H1 (cell line): ENCODE data around the gene BORCS8. TPM values are rescaled to one million over a fixed set of nuclear protein-coding genes. Genes with fewer than 3 reads are reported as not detected.

Experiments used
- CTCF ChIA-PET: fragments of 300-600 bp; sonication (Branson Sonifier 250); formaldehyde crosslinking; loops from one replicate; lab custom pipeline; 2021; ENCODE audit not compliant: partially characterized antibody; lab: Charles Lee
- POLR2A ChIA-PET: fragments of 300-600 bp; sonication (Branson Sonifier 250); formaldehyde crosslinking; loops from one replicate; lab custom pipeline; 2021; ENCODE audit warnings: inconsistent platforms; ENCODE audit not compliant: partially characterized antibody; lab: Charles Lee
- DNase-seq, 2 experiments: peaks; one replicate each; pipeline versions ENCODE4 v3.0.0 to v3.0.0-alpha.2; 2010 to 2022; ENCODE audit warnings: low spot score in 2 of 2, low read depth in 1 of 2, mixed read lengths in 1 of 2
- FAIRE-seq: peaks from 2 replicates; lab custom pipeline; 2011; peaks lifted over from hg19 to GRCh38; lab: Jason Lieb, UNC
- H2AFZ ChIP-seq: 2 replicates; pipeline ENCODE4 v1.8.1; 2012; ENCODE audit warnings: low read length, inconsistent platforms
- H2AK5ac ChIP-seq: 2 replicates; pipeline ENCODE4 v1.6.1; 2013; ENCODE audit warnings: low read depth, low read length
- H2BK120ac ChIP-seq: replicated peaks from 2 replicates; pipeline ENCODE3; 2013; ENCODE audit warnings: low read depth, low read length, inconsistent platforms
- H2BK12ac ChIP-seq: 2 replicates; pipeline ENCODE4 v1.6.1; 2013; ENCODE audit warnings: low read depth, low read length
- H2BK15ac ChIP-seq: 2 replicates; pipeline ENCODE4 v1.6.1; 2013; ENCODE audit warnings: low read length
- H2BK20ac ChIP-seq: 2 replicates; pipeline ENCODE4 v1.6.1; 2013; ENCODE audit warnings: low read length
- H2BK5ac ChIP-seq: 2 replicates; pipeline ENCODE4 v1.6.1; 2013; ENCODE audit warnings: low read depth, low read length
- H3K14ac ChIP-seq: 2 replicates; pipeline ENCODE4 v1.6.1; 2013; ENCODE audit warnings: inconsistent platforms; ENCODE audit not compliant: insufficient read length
- H3K18ac ChIP-seq: 2 replicates; pipeline ENCODE4 v1.6.1; 2013; ENCODE audit warnings: low read length; ENCODE audit errors: extremely low read depth
- H3K23ac ChIP-seq: 2 replicates; pipeline ENCODE4 v1.6.1; 2013; ENCODE audit warnings: inconsistent platforms; ENCODE audit not compliant: insufficient read length
- H3K23me2 ChIP-seq: 2 replicates; pipeline ENCODE4 v1.6.1; 2013; ENCODE audit warnings: low read depth, low read length
- H3K27ac ChIP-seq: 2 replicates; pipeline ENCODE4 v1.6.1; 2011; ENCODE audit warnings: low read depth, low read length, inconsistent platforms
- H3K27me3 ChIP-seq, 4 experiments: replicated peaks in 1 of 4; 1 replicate in 1 of 4; 2 replicates in 3 of 4; pipeline versions ENCODE4 v1.6.1 to v1.8.1; 2011 to 2013; ENCODE audit warnings: low read length in 3 of 4, mild to moderate bottlenecking in 3 of 4, inconsistent platforms in 2 of 4, mixed read lengths in 2 of 4, moderate library complexity in 1 of 4; ENCODE audit not compliant: control insufficient read depth in 3 of 4, insufficient read depth in 3 of 4; ENCODE audit errors: extremely low read depth in 1 of 4
- H3K36me3 ChIP-seq, 4 experiments: 2 replicates each; pipeline versions ENCODE4 v1.6.1 to v1.8.1; 2011 to 2013; ENCODE audit warnings: mild to moderate bottlenecking in 4 of 4, low read length in 3 of 4, moderate library complexity in 2 of 4, control low read depth in 1 of 4, inconsistent platforms in 1 of 4; ENCODE audit not compliant: insufficient read depth in 4 of 4, control insufficient read depth in 2 of 4
- H3K4ac ChIP-seq: replicated peaks from 2 replicates; pipeline ENCODE3; 2013; ENCODE audit warnings: low read length, low read depth, mixed read lengths, inconsistent platforms; ENCODE audit not compliant: insufficient read length
- H3K4me1 ChIP-seq, 4 experiments: replicated peaks in 1 of 4; 1 replicate in 1 of 4; 2 replicates in 3 of 4; pipeline versions ENCODE4 v1.6.1 to v1.8.1; 2011 to 2013; ENCODE audit warnings: low read length in 3 of 4, inconsistent platforms in 2 of 4, mixed read lengths in 1 of 4; ENCODE audit not compliant: insufficient read depth in 4 of 4, control insufficient read depth in 3 of 4
- H3K4me2 ChIP-seq, 2 experiments: 2 replicates each; pipeline versions ENCODE4 v1.6.1 to v1.8.1; 2011 to 2013; ENCODE audit warnings: low read depth in 2 of 2, low read length in 2 of 2, control low read depth in 1 of 2, inconsistent platforms in 1 of 2, mild to moderate bottlenecking in 1 of 2; ENCODE audit not compliant: insufficient read depth in 1 of 2
- H3K4me3 ChIP-seq, 4 experiments: fragments of 200-600, 300-600 bp in 1 of 4; sonication (generic), shearing (Covaris generic), sonication (Bioruptor Twin) in 1 of 4; 2 replicates each; pipeline versions ENCODE4 v1.5.1 to v1.8.1; 2011 to 2016; ENCODE audit warnings: low read length in 4 of 4, low read depth in 3 of 4, control low read depth in 2 of 4, inconsistent platforms in 2 of 4, mild to moderate bottlenecking in 2 of 4, mixed read lengths in 1 of 4, moderate library complexity in 1 of 4; ENCODE audit not compliant: insufficient read depth in 2 of 4; ENCODE audit errors: extremely low read depth in 1 of 4
- H3K56ac ChIP-seq: replicated peaks from 2 replicates; pipeline ENCODE3; 2013; ENCODE audit warnings: low read depth, mild to moderate bottlenecking, mixed read lengths, low read length, inconsistent platforms; ENCODE audit not compliant: insufficient read length
- H3K79me1 ChIP-seq: 2 replicates; pipeline ENCODE4 v1.6.1; 2013; ENCODE audit warnings: low read depth, low read length, control low read depth
- H3K79me2 ChIP-seq, 2 experiments: 2 replicates each; pipeline versions ENCODE4 v1.6.1 to v1.8.1; 2012 to 2013; ENCODE audit warnings: low read length in 2 of 2, mild to moderate bottlenecking in 2 of 2, inconsistent platforms in 1 of 2; ENCODE audit not compliant: insufficient read depth in 2 of 2, control insufficient read depth in 1 of 2
- H3K9ac ChIP-seq, 4 experiments: replicated peaks in 1 of 4; 1 replicate in 1 of 4; 2 replicates in 3 of 4; pipeline versions ENCODE4 v1.6.1 to v1.8.1; 2011 to 2013; ENCODE audit warnings: low read depth in 3 of 4, low read length in 3 of 4, control low read depth in 2 of 4, mild to moderate bottlenecking in 2 of 4, moderate library complexity in 2 of 4, inconsistent platforms in 1 of 4; ENCODE audit errors: extremely low read depth in 1 of 4
- H3K9me3 ChIP-seq, 2 experiments: 2 replicates each; pipeline versions ENCODE4 v1.6.1 to v1.8.1; 2012 to 2013; ENCODE audit warnings: mild to moderate bottlenecking in 2 of 2, moderate library complexity in 2 of 2, control low read depth in 1 of 2, inconsistent platforms in 1 of 2, low read depth in 1 of 2, low read length in 1 of 2, mixed read lengths in 1 of 2; ENCODE audit not compliant: insufficient read depth in 2 of 2
- H4K20me1 ChIP-seq, 2 experiments: replicated peaks in 1 of 2; 2 replicates each; pipeline versions ENCODE3 to v1.8.1; 2011 to 2013; ENCODE audit warnings: inconsistent platforms in 2 of 2, low read length in 2 of 2, mild to moderate bottlenecking in 1 of 2; ENCODE audit not compliant: insufficient read depth in 2 of 2, control insufficient read depth in 1 of 2
- H4K5ac ChIP-seq: 2 replicates; pipeline ENCODE4 v1.6.1; 2013; ENCODE audit warnings: low read length, low read depth, mixed read lengths, inconsistent platforms; ENCODE audit not compliant: insufficient read length
- H4K8ac ChIP-seq: 2 replicates; pipeline ENCODE4 v1.8.0; 2013; ENCODE audit warnings: mild to moderate bottlenecking, moderate library complexity, low read length, inconsistent platforms; ENCODE audit not compliant: insufficient read depth; ENCODE audit errors: extremely low read depth
- H4K91ac ChIP-seq: replicated peaks from 2 replicates; pipeline ENCODE3; 2013; ENCODE audit warnings: low read length, mixed read lengths, inconsistent platforms; ENCODE audit not compliant: insufficient read length
- ASH2L ChIP-seq: fragments of 200-600, 300-600 bp; sonication (generic); IDR thresholded peaks from one replicate; pipeline ENCODE4 v1.7.1; 2017; ENCODE audit warnings: low read length
- BCL11A ChIP-seq, 2 experiments: IDR thresholded peaks; one replicate each; pipeline ENCODE4 v1.6.1; 2011; ENCODE audit warnings: low read depth in 2 of 2, low read length in 2 of 2, mild to moderate bottlenecking in 2 of 2
- CREB1 ChIP-seq: IDR thresholded peaks from 2 replicates; pipeline ENCODE4 v1.6.1; 2012; ENCODE audit warnings: inconsistent platforms
- E2F6 ChIP-seq: IDR thresholded peaks from 2 replicates; pipeline ENCODE4 v1.6.1; 2012; ENCODE audit warnings: inconsistent platforms
- EZH2 ChIP-seq: fragments of 200-600 bp; sonication (generic); IDR thresholded peaks from 2 replicates; pipeline ENCODE4 v1.7.1; 2012; ENCODE audit warnings: low read depth, mild to moderate bottlenecking, moderate library complexity, low read length, inconsistent platforms; ENCODE audit not compliant: severe bottlenecking
- GTF2F1 ChIP-seq: IDR thresholded peaks from 2 replicates; pipeline ENCODE4 v1.6.1; 2012; ENCODE audit warnings: low read depth, low read length, improper control_type of control experiment, borderline replicate concordance
- JUND ChIP-seq: IDR thresholded peaks from 2 replicates; pipeline ENCODE4 v1.6.1; 2011; ENCODE audit warnings: mild to moderate bottlenecking, improper control_type of control experiment, low read length
- KDM4A ChIP-seq: IDR thresholded peaks from one replicate; pipeline ENCODE4 v1.7.1; 2012; ENCODE audit warnings: low read depth, mild to moderate bottlenecking, moderate library complexity, low read length, inconsistent platforms; ENCODE audit not compliant: severe bottlenecking
- KDM5A ChIP-seq: fragments of 200-600 bp; IDR thresholded peaks from 2 replicates; pipeline ENCODE4 v1.7.1; 2012; ENCODE audit warnings: mild to moderate bottlenecking, low read length, inconsistent platforms, mixed read lengths
- NANOG ChIP-seq: IDR thresholded peaks from 2 replicates; pipeline ENCODE4 v1.6.1; 2011; ENCODE audit warnings: low read length, low read depth, mild to moderate bottlenecking, inconsistent platforms; ENCODE audit not compliant: insufficient read depth, poor library complexity, severe bottlenecking
- POU5F1 ChIP-seq: IDR thresholded peaks from 2 replicates; pipeline ENCODE4 v1.6.1; 2011; ENCODE audit warnings: low read depth, mild to moderate bottlenecking, low read length, moderate library complexity
- RAD21 ChIP-seq, 2 experiments: IDR thresholded peaks in 1 of 2; conservative IDR thresholded peaks in 1 of 2; 2 replicates each; pipeline ENCODE4 v1.6.1; 2011; ENCODE audit warnings: low read depth in 2 of 2, low read length in 2 of 2, improper control_type of control experiment in 1 of 2, inconsistent platforms in 1 of 2, mild to moderate bottlenecking in 1 of 2, moderate library complexity in 1 of 2
- SP1 ChIP-seq: IDR thresholded peaks from 2 replicates; pipeline ENCODE4 v1.6.1; 2011; ENCODE audit warnings: low read depth, low read length
- SP4 ChIP-seq: IDR thresholded peaks from 2 replicates; pipeline ENCODE4 v1.6.1; 2012; ENCODE audit warnings: low read length, inconsistent platforms
- SRF ChIP-seq: IDR thresholded peaks from 2 replicates; pipeline ENCODE4 v1.6.1; 2011; ENCODE audit warnings: mild to moderate bottlenecking, low read depth, low read length, moderate library complexity
- TCF12 ChIP-seq: IDR thresholded peaks from 2 replicates; pipeline ENCODE4 v1.6.1; 2011; ENCODE audit warnings: low read depth, mild to moderate bottlenecking, low read length
- polyA plus RNA-seq, 7 experiments: library from polyadenylated mRNA; depleted of rRNA in 3 of 7; stranded (reverse) in 5 of 7; unstranded in 2 of 7; fragments of >200 nt in 5 of 7; fragments of 200-250 nt in 2 of 7; gene quantifications; 1 replicate in 5 of 7; 2 replicates in 1 of 7; 4 replicates in 1 of 7; pipeline versions ENCODE4 v1.2.1 to v1.2.3, GENCODE V29; 2011 to 2013; ENCODE audit warnings: missing spikeins in 2 of 7, mixed read lengths in 2 of 7
- total RNA-seq: library from RNA; stranded (reverse); fragmentation: NEBNext Ultra II Directional; extraction: Animal tissue kit (Norgen Biotek cat#: 25700); gene quantifications from 2 replicates; pipeline ENCODE4 v1.2.1, GENCODE V29; 2021

BORCS8 gene
- total and polyA plus RNA-seq, 2 of the 8 experiments (the other 6 are each of a cell fraction or from before 2014, with no cell fraction given) = 15.0 to 15.9 TPM

GRCh38 chr19:19236173-19236572, 44.2 kb upstream of the BORCS8 start:
- H2BK15ac ChIP-seq = no peak overlapping the region
- no peak overlapping the region for H2AK5ac ChIP-seq
- no peak overlapping the region for H2BK12ac ChIP-seq
- no peaks in the 10 kb centered on the region for H4K20me1 ChIP-seq
- CTCF ChIA-PET = interaction anchor here (0.6 kb wide), 1 partner anchor 46 kb away, joined by 3 read pairs; no protein-coding TSS in a partner anchor
- H3K23ac ChIP-seq = no peak overlapping the region
- no peaks in the 10 kb centered on the region; a peak in 2 of 7 replicates for H3K27me3 ChIP-seq
- peaks cover 7 to 13% of the 10 kb centered on the region in 2 experiments for H3K9me3 ChIP-seq
- H3K79me2 ChIP-seq = no peaks in the 10 kb centered on the region
- H3K27ac ChIP-seq = no peak overlapping the region
- H2BK120ac ChIP-seq = no peak overlapping the region
- FAIRE-seq = no peak
- no peak overlapping the region for H2BK20ac ChIP-seq
- H4K8ac ChIP-seq = no peak overlapping the region
- H2BK5ac ChIP-seq = no peak overlapping the region
- no peak overlapping the region for H3K56ac ChIP-seq
- no peak overlapping the region for H3K4me2 ChIP-seq
- DNase-seq = no peak
- H3K23me2 ChIP-seq = no peaks in the 10 kb centered on the region
- H2AFZ ChIP-seq = no peak overlapping the region
- H3K18ac ChIP-seq = no peak overlapping the region
- no peaks in the 10 kb centered on the region for H3K36me3 ChIP-seq
- H3K4me3 ChIP-seq = no peak overlapping the region
- no peaks in the 10 kb centered on the region for H3K79me1 ChIP-seq
- no peaks in the 10 kb centered on the region for H3K4me1 ChIP-seq
- H3K14ac ChIP-seq = no peak overlapping the region
- no peak overlapping the region for H4K91ac ChIP-seq
- H3K9ac ChIP-seq = no peak overlapping the region
- no peak overlapping the region for H3K4ac ChIP-seq
- H4K5ac ChIP-seq = no peak overlapping the region
- POLR2A ChIA-PET = no interaction called here
- TF ChIP-seq RAD21 (IDR thresholded peaks at IDR 0.05 in 1 of 2, conservative IDR thresholded peaks at IDR 0.05 in 1 of 2; ENCODE audit: low read depth in 2 of 2, low read length in 2 of 2) (no peak), SP4 (no peak), EZH2 (no peak), ASH2L (no peak), KDM4A (no peak), SP1 (no peak), TCF12 (no peak), KDM5A (no peak), CREB1 (no peak), NANOG (no peak), JUND (no peak), SRF (no peak), E2F6 (no peak), POU5F1 (no peak), GTF2F1 (no peak), BCL11A (IDR thresholded peaks at IDR 0.05; ENCODE audit: low read depth in 2 of 2, low read length in 2 of 2) (no peak)
